A172 (cell line): ENCODE results near the gene CELF4. TPM values are rescaled to one million over a fixed set of nuclear protein-coding genes. Genes with fewer than 3 reads are reported as not detected.

Source experiments
- DNase-seq: peaks from one replicate; pipeline ENCODE4 v3.0.0-alpha.2; 2015; ENCODE audit warnings: low spot score
- total RNA-seq: library from RNA; depleted of rRNA; stranded (reverse); fragments of >200 nt; shearing (Covaris generic); gene quantifications from 2 replicates; pipeline ENCODE4 v1.2.3, GENCODE V29; 2014

CELF4 gene
- total RNA-seq, 1 experiment from 2014 or later: not detected

- peak; percentile 37 for DNase-seq
Observed at GRCh38 chr18:37574113-37574512, 8.5 kb upstream of the CELF4 start.

GRCh38 chr18:37572736-37573135, 7.1 kb upstream of the CELF4 start:
- DNase-seq: no peak

GRCh38 chr18:37571266-37571665, 5.7 kb upstream of the CELF4 start:
- DNase-seq: no peak

GRCh38 chr18:37570336-37570930, 4.8 kb upstream of the CELF4 start:
- DNase-seq: no peak

GRCh38 chr18:37568671-37569070, 3.1 kb upstream of the CELF4 start:
- DNase-seq: no peak

- DNase-seq: no peak
Observed at GRCh38 chr18:37567994-37568359, 2.4 kb upstream of the CELF4 start.

- no peak for DNase-seq
Observed at GRCh38 chr18:37567061-37567993, 1.7 kb upstream of the CELF4 start.

GRCh38 chr18:37566479-37567060, 972 bp upstream of the CELF4 start:
- no peak for DNase-seq

- peak; percentile 18 for DNase-seq
Observed at GRCh38 chr18:37565977-37566478, 430 bp upstream of the CELF4 start.

GRCh38 chr18:37564711-37565100, 892 bp downstream of the CELF4 start:
- DNase-seq: no peak

GRCh38 chr18:37563931-37564392, 1.6 kb downstream of the CELF4 start:
- no peak for DNase-seq

- DNase-seq: no peak
Observed at GRCh38 chr18:37561986-37562385, 3.6 kb downstream of the CELF4 start.

GRCh38 chr18:37560003-37560402, 5.6 kb downstream of the CELF4 start:
- no peak for DNase-seq

- DNase-seq: no peak
Observed at GRCh38 chr18:37559194-37559593, 6.4 kb downstream of the CELF4 start.

GRCh38 chr18:37554399-37554787, 11.2 kb downstream of the CELF4 start:
- DNase-seq: no peak

GRCh38 chr18:37553633-37554398, 11.8 kb downstream of the CELF4 start:
- DNase-seq: no peak

GRCh38 chr18:37552286-37552685, 13.3 kb downstream of the CELF4 start:
- no peak for DNase-seq

- DNase-seq: no peak
Observed at GRCh38 chr18:37551846-37552245, 13.8 kb downstream of the CELF4 start.

GRCh38 chr18:37551249-37551648, 14.3 kb downstream of the CELF4 start:
- no peak for DNase-seq

- no peak for DNase-seq
Observed at GRCh38 chr18:37550118-37550875, 15.3 kb downstream of the CELF4 start.

- DNase-seq: no peak
Observed at GRCh38 chr18:37548679-37549289, 16.8 kb downstream of the CELF4 start.
